ENCODE data around the gene NLK.
"Not testable (repeated sequence)": the region's sequence is repeated elsewhere in the genome, so short reads cannot be mapped to it uniquely, and the experiment has no call there.

NLK gene

DNA sequence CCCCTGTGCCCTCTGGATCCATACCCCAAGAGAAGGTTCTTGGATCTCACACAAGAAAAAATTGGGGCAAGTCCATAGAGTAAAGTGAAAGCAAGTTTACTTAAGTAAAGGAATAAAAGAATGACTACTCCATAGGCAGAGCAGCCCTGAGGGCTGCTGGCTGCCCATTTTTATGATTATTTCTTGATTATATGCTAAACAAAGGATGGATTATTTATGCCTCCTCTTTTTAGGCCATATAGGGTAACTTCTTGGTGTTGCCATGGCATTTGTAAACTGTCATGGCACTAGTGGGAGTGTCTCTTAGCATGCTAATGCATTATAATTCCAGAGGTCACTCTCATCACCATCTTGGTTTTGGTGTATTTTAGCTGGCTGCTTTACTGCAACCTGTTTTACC is 70.8 kb downstream of the NLK start:
- no peak for DNase-seq (ENCODE audit: low read depth)

DNA sequence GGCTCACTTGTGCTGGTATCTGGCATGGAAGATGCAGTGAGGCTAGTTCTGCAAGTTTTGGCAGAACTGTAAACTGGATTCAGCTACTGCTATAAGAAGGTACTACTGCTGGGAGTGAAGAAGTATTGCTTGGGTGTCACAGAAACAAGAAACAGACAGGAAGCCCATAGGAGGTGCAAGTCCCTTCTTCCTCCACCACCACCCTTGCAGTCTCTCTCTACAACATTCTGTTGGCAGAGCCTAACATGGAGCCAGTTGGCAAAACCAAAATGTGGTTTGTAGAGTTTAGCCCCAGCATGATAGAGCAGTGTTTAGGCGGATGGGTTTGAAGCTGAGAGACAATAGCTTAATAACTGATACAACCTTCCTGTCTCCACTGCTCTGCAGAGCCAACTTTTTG is 72.6 kb downstream of the NLK start:
- no peak for DNase-seq (ENCODE audit: low read depth)

DNA sequence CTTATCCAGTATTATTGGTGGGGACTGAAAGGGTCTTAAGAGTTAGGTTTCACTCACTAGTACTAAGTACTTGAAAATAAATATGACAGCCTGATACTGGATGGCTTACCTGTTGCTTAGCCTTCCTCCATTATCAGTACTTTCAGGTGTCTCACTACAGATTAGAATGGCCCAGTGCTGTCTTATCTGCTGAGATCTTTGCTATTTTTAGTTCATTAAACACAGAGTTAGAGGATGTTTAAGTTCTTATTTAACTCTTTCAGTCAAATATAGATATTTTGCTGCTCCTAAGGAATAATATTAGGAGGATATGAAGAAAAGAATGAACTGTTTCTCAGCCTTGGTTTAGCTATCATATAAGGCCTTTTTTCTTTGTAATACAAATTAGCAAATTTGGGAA is 74.8 kb downstream of the NLK start:
- DNase-seq (ENCODE audit: low read depth), result no peak

DNA sequence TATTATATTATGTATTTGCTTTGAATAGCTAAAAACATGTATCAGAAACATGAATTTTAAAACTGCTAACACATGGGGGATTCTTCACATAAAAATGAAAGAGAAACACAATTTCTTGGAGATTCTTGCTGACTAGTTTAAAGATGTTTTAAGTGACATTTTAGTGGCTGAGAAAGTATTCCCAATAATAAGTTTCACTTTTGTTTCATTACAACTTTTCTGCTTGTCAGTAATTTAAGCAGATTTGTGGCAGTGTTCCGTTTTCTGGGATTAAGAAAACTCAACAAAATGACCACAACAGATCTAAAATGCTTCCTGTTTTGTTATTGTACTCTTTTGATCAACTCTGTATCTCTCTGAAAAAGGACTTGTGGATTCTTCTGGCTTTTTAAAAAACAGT is 75.9 kb downstream of the NLK start:
- DNase-seq (ENCODE audit: low read depth), result no peak

DNA sequence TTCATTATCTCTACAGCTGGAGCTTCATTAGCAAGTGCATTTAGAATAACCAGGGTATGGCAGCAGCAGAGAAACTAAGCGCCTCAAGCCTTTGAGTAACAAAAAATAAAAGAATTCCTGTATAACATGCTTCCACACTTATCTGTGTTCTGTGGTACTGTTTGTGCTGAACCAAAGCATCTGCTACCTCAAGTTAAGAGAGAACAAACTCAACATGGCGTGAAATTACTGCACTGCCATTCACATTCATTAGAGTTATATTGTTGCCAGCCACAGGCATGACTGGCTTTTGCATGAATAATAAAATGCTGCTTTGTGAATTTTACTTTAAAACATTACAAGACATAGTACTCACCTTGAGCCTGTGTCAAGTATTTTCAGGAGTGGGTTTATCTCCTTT is 76.6 kb downstream of the NLK start:
- DNase-seq (ENCODE audit: low read depth), result no peak

DNA sequence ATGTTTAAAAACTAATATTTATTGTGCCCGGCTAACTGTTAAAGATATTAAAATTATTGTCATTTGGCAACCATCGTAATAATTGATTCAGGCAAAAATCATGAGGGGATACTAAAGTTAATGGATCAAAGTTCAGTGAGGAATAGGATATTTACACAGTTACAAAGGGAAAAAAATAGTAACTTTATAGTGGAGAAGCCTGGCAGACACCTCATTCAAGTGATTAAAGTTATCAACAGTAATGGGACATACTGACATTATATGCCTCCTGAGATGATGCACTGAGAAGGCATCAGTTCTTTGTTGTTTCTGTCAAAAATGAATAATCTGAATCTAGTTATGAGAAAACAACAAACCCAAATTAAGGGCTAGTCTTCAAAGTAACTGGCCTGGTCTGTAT is 77.1 kb downstream of the NLK start:
- no peak for DNase-seq (ENCODE audit: low read depth)

DNA sequence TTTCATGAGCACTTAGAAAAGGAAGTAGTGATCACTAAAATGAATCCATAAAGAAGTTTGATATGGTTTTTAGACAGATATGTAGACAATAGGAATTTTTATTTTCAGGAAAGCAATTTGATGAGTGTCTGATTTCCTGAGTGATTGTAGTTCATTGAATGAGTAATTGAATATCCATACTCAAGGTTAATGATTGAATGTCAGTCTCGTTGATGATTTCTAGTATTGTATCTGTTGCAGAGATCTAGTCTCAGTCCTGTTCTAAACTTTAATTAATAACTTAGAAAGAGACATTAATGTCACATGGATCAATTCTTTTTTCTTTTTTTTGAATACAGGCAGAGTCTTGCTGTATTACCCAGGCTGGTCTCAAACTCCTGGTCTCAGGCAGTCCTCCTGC is 78.3 kb downstream of the NLK start:
- no peak for DNase-seq (ENCODE audit: low read depth)

DNA sequence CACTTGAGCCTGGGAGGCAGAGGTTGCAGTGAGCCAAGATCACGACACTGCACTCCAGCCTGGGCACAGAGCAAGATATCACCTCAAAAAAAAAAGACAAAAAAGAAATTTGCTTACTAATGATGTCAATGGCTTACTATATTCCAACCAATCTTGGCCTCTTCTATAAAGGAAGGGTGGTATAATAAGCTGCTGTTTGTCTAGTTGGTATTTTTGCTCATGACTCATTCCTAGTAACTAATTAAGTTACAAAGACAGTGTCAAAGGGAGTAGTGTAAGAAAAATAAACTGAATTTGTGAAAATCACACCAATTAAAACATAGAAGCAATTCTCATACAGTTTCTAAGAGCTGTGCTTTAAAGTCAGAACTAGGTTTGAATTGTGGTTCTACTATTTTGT is 82.5 kb downstream of the NLK start:
- no peak for DNase-seq (ENCODE audit: low read depth)

DNA sequence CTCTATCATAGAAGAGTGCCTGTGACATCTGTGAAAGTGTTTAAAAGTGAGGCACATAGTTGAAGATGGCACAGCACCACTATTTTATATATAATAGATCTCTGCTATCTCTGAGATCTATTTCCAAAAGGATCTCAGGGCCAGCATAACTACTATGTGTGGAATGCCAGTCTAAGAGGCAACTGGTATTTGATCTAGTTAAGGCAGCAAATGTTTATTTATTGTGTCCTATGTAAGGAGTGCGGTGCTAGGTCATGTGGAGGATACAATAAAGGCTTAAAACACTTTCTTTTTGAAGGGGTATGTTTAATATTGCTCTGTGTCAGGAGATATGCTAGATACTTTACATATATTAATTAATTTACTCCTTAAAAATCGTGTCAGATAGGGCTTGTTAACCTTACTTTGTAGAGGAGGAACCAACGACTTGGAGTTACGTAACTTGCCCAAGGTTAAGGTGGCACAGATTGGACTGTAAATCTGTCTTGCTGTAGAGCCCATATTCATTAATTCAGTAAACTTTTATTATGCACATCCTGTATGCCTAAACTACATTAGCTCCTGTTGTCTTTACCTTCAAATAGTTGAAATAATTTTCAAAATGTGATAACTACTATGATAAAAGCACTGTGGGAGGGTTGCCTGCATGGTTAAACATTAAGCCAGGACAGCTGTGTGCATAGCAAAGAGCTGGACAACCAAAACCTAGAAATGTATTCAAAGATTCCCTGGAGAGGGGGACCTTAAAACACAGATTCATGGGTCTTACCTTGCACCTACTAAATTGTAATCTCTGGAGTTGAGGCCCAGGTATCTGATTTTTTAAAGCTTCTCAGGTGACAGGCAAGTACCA is 83.3 kb downstream of the NLK start:
- DNase-seq (ENCODE audit: low read depth), result no peak

DNA sequence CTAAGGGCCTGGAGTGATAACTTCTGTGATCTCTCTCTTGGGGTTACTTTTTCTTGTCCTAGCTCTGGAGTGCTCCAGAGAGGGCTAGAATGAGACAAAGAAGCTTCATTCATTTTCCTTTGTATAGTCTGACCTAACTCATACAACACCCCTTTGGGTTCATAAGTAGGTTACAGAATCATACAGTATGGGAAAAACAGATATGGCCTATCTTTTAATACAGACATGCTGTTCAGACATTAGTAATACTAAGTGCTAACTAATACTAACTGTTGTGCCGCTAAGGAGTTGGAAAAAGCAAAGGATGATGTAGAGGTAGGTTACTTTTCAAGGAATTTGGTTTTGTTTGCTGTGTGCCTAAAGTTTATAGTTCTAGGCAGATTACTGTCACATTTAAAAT is 84.7 kb downstream of the NLK start:
- DNase-seq (ENCODE audit: low read depth), result no peak

DNA sequence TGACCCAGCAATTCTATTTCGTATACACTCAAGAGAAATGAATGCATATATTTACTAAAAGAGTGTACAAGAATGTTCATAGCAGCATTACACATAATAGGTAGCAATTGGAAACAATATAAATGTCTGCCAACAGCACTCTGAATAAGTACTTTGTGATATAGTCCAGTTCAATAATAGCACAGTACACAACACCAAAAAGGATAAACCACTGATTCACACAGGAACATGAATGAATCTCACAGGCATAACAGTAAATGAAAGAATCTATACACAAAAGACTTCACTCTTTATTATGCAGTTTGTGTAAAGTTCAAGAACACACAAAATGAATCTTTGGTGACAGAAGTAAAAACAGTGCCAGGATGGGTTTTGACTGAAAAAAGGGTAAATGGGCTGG is 86.3 kb downstream of the NLK start:
- DNase-seq (ENCODE audit: low read depth), result no peak

DNA sequence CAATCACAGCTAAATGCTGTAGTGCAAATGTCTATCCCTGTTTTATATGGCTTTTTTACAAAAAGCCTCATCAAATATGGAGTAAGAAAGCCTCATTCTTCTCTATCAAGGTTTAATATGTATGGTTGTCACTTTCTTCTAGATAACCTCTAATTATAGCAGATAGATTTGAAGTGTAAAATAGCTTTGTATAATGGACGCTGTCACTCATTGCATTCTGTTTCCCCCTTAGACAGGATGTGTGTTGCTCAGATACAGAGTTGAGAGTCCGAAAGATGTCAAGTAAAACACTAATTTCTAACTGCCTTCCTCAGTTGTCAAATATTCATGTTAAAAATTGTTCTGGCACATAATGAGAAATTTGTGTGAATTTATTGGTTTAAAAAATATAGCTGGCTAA is 88.0 kb downstream of the NLK start:
- DNase-seq (ENCODE audit: low read depth), result no peak

DNA sequence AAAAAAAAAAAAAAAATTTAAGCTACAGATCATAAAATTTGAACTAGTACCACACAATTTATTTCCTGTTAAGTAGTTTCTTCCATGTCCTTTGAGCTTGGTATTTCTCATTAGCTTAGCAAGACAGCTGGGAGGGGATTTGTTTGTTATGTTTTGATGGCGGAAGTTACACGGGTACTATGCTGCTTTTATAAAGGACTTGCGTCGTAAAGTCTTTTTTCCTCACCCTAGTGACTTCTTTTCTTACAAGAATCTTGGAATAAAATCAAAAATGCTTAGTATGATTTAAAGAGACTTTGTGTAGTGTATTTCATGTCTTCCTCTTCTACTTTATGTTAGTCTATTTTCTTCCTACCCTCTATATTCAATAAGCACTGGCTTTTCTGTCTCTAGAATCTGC is 89.1 kb downstream of the NLK start:
- no peak for DNase-seq (ENCODE audit: low read depth)

DNA sequence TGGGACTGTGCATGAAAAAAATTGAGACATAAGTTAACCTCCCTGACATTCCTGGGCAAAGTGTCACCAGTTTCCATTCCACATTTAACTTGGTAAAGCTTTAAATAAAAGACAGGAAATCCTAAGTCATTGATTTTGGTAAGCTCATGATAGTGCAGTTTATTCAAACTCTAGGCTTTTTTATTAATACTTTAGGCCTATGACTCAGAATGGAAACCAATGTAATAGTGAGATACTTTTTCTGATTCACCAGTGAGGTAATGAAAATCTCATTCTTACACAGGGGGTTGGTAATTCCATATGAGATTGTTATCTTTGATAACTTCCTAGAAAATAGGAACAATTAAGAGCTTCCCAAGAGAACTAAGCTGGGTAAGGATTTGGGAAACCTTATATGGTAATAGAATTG is 91.1 kb downstream of the NLK start:
- no peak for DNase-seq (ENCODE audit: low read depth)

DNA sequence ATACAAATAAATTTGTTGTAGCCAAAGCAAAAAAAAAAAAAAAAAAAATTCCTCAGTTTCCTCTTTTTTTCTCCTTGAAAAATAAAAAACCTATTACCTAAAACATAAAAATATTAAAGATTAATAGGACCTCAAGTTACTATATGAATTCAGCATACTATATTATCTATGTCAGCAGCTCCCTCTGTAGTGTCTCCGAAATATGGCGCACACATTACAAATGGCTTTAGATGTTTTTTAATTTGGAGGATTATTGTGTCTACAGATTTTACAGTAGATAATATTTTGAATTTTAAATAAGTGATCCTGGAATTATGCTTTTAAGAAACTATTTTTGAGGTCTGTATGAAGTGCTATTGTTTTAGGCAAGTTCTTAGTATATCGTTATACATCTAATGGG is 94.4 kb downstream of the NLK start:
- no peak for DNase-seq (ENCODE audit: low read depth)

DNA sequence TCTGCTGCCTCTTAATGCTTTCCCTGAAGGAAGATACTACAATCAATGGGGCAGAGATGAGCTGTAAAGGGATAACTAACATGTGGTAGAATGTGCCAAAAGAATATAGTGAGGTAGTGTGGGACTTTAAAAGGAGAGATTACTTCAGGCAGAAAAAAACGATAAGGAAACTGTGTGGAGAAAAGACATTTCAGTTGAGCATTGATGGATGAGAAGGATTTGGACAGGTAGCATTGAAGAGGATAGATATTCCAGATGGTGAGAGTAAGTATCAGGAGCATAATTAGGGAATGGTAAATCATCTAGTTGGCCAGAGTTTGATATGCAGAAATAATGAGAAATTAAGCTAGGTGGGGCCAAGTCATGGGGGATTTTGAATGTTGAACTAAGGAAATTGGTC is 97.3 kb downstream of the NLK start:
- no peak for DNase-seq (ENCODE audit: low read depth)

DNA sequence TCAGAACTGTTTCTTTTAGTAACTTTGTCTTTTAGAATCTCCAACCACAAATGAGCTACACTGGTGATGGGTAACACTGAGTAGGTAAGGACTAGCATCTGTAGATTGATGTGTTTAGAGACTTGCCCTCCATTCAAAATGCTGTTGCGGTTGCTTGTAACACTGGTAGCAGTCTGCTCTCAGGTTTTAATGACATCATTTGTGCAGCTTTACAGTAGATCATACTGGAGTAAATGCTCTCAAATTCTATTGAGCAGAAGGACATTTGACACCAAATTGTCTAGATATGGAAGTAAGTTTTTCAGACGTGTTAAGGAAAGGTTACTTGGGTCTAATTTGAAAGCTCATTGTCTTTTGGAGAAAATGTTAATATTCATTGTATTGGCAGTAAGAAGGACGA is 98.8 kb downstream of the NLK start:
- no peak for DNase-seq (ENCODE audit: low read depth)

DNA sequence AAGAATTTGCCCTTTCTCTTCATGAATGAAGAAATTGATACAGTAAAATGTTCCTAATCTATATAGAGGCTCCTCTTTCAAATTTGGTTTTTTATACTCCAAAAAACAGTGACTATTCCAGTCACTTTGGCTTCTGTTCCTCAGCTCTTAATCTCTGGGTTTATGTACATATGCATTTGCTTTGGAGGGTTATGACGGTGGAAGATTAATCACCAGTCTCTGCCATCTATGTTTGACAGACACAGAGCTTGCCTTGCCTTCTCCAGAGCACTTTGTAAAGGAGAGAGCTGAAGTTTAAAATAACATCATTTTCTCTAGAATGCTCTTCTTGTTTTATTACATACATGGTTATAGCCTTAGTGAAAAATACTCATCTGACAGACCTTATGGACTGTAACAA is 99.3 kb downstream of the NLK start:
- no peak for DNase-seq (ENCODE audit: low read depth)

DNA sequence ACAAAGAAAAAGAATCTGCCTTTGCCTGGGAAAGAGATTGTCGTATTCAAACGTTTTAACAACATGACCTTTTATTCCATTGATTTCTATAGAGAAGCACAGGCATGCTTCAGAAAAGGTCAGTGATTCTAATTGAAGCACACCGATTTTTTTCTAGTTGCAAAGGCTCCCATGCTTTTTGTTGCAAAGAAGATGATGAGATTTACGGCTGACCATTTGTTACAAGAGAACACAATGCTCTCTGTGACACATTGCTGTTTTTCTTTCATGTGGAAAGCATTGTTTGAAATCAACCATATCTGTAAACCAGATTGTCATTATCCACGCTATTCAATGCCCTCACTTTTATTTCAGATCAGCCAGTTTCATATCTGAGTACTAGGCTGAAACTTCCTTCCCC is 99.8 kb downstream of the NLK start:
- DNase-seq (ENCODE audit: low read depth), result no peak

DNA sequence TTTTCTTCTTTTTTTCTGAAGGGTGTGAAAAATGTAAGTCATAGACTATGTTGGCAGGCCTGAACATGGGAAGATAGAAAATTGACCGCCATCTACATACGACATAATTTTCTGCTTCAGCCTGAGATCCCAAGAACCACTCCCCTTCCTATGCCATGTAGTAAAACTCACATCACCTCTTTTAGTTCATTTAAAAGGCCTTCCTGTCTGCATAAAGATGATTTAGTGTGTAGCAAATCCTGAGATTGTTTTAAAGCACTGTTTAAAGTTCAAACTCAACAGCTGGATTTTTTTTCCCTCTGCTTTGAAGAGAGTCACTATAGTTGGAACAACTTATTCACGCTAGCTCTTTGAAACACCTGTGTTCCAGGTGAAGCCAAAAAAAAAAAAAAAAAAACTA is 101.5 kb downstream of the NLK start:
- DNase-seq (ENCODE audit: low read depth), result no peak

DNA sequence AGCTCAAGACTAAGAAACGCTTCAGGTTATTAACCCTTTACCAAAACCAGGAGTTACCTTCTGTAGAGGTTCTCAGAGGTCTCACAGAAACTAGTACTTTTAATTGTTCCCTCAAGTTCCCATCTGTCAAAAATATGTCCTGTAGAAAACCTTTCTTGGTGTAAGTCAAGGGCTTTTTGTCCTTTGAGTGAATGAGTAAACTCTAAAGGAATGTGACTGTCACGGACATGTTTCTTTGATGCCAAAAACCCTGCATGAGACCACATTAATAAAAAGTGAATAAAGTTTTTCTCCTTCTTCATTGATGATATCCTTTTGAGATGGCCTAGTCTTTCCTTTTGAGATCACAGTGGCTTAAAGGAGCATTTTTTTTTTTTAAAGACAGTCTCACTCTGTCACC is 102.9 kb downstream of the NLK start:
- DNase-seq (ENCODE audit: low read depth), result no peak

DNA sequence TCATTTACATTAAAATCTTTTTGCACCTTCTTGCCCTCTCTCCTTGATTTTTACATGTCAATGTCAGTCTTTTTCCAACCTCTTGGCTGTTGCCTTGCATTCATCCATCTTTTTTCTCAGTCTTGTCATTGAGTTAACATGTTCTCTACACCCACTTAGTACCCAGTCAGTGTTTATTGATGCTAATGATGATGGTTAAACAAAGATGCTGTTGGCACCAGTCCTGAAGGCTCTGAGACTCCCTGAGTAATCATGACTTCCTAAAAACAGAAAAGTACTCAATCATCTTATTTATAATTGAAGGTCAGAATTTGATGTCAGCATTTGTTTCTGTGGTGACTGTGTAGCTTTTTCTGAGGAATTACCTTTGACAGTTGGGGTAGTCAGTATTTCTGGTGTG is 104.5 kb downstream of the NLK start:
- no peak for DNase-seq (ENCODE audit: low read depth)

DNA sequence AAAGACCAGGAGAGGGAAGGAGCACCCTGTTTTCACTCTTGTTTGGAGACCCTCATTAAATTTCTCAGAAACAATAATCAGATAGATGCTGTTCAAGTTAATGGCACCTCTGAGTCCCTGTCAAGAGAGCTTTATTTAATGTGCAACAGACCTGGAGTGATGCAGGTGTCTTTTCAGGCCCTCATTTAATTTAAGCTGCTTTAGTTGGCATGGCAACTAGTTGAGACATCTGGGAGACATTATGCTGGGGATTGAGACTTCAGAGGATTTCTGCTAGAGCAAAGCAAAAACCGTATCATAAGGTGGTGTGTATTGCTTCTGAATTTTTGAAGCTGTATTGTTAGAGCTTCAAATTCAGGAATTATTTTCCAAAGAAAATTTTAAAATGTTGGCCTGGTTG is 108.5 kb downstream of the NLK start:
- no peak for DNase-seq (ENCODE audit: low read depth)

DNA sequence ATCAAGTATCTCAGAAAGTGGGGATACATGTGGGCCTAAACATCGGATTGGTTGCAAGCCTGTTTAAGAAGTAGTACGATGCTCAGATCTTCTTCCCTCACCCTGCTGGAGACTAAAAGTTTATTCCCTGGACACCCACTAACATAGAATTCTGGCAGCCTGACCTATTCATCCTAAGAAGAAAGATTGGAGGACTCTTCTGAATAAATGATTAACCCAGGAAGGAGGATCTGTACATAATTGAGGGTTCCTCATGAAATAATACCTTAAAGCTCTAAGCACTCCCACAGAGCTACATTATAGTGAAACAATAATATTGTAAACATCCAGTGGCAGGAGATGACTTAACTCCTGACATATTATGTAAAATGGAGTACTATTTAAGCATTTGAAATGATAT is 111.7 kb downstream of the NLK start:
- no peak for DNase-seq (ENCODE audit: low read depth)

DNA sequence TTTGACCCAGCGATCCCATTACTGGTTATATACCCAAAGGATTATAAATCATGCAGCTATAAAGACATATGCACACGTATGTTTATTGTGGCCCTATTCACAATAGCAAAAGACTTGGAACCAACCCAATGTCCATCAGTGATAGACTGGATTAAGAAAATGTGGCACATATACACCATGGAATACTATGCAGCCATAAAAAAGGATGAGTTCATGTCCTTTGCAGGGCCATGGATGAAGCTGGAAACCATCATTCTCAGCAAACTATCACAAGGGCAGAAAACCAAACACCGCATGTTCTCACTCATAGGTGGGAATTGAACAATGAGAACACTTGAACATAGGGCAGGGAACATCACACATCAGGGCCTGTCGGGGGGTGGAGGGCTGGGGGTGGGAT is 112.9 kb downstream of the NLK start:
- not testable (repeated sequence) for DNase-seq (ENCODE audit: low read depth)
